Suprapubic skin (tissue), 4 donors: ENCODE measurements around the gene PRR33. TPM values are rescaled to one million over a fixed set of nuclear protein-coding genes. Genes with fewer than 3 reads are reported as not detected.

ENCODE experiments used
- DNase-seq, 2 donors: peaks; one replicate each; pipeline ENCODE4 v3.0.0-alpha.2; 2019; ENCODE audit warnings: low spot score in 2 of 2
- H3K27ac ChIP-seq: fragments of 200-600 bp; sonication (generic); one replicate; pipeline ENCODE4 v1.5.1; 2019
- H3K27me3 ChIP-seq: fragments of 200-600 bp; sonication (generic); one replicate; pipeline ENCODE4 v1.5.1; 2019
- H3K36me3 ChIP-seq: fragments of 200-600 bp; sonication (generic); one replicate; pipeline ENCODE4 v1.5.1; 2019
- H3K4me1 ChIP-seq: fragments of 200-600 bp; sonication (generic); one replicate; pipeline ENCODE4 v1.5.1; 2019
- H3K4me3 ChIP-seq: fragments of 200-600 bp; sonication (generic); one replicate; pipeline ENCODE4 v1.5.1; 2019; ENCODE audit warnings: mild to moderate bottlenecking
- H3K9me3 ChIP-seq: fragments of 200-600 bp; sonication (generic); one replicate; pipeline ENCODE4 v1.5.1; 2019
- EP300 ChIP-seq: sonication (generic); formaldehyde crosslinking; IDR thresholded peaks from one replicate; pipeline ENCODE4 v1.6.1; 2017; ENCODE audit warnings: antibody characterized with exemption
- POLR2A ChIP-seq, 2 donors: fragments of 450-650 bp; IDR thresholded peaks; one replicate each; pipeline ENCODE4 v1.6.1; 2017; ENCODE audit warnings: antibody characterized with exemption in 2 of 2, mild to moderate bottlenecking in 2 of 2, moderate library complexity in 2 of 2
- POLR2AphosphoS5 ChIP-seq, 3 donors: sonication (generic); formaldehyde crosslinking; IDR thresholded peaks; one replicate each; pipeline ENCODE4 v1.6.1; 2017; ENCODE audit warnings: antibody characterized with exemption in 3 of 3
- WGBS: methylation state at CpG from one replicate; pipeline ENCODE4 v1.1.5; 2018; 5-methylcytosine and 5-hydroxymethylcytosine counted together
- total RNA-seq, 4 donors: library from RNA; depleted of rRNA; stranded (reverse); fragments of >200 nt; gene quantifications; one replicate each; pipeline ENCODE4 v1.1.0, GENCODE V29; 2016
- TF ChIP-seq, protein P1 (sequence below), 2 donors: fragments of 200-600 bp in 1 of 2; fragments of 450-650 bp in 1 of 2; sonication (generic) in 1 of 2; IDR thresholded peaks; one replicate each; pipeline ENCODE4 v1.5.1; 2016 to 2019; ENCODE audit warnings: antibody characterized with exemption in 2 of 2, mild to moderate bottlenecking in 1 of 2, moderate library complexity in 1 of 2

Gene PRR33
- total RNA-seq, 4 donors from 2014 or later: not detected

DNA sequence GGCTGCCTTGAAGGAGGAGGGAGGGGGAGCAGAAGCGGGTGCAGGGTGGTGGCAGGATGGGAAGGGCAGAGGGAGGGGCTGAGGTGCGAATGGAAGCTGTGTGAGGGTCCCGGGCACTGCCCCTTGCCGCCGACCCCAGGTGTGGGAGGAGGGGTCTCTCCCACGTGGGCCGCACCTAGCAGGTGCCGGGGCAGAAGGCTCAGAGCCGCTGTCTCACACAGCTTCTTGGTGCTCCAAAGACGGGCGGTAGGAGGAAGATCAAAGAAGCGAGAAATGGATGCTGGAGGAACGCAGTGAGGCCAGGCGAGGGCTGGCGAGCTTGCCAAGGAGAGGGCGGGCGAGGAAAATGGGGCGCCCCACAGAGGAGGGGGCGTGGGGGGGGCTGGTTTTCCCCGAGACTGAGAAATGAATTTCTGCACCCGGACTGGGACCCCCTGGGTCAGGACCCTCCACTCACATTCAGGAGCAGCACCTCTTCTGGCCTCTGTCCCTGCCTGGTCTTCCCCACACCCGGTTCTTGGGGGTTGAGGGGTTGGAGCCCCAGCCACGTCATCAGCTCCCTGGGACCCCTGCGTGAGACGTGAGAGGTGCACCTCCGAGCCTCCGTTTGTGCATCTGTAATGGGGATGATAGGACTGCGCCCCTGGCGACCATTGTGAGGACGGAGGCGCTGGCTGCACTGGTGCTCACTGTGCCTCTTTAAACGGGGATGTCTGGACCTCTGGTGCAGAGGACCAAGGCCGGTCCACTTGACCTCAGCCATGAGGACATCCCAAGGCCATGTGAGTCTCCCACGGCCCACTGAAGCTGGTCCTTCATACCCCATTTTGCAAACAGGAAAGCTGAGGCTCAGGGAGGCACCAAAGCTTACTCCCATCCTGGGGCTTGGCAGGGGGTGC is 22.0 kb downstream of the PRR33 start:
- Histone ChIP-seq H3K9me3 (no peaks in the 10 kb centered on the region), H3K4me3 (peak overlapping the region; percentile 43), H3K27ac (peak overlapping the region; percentile 77), H3K27me3 (no peaks in the 10 kb centered on the region), H3K36me3 (no peaks in the 10 kb centered on the region), H3K4me1 (peaks cover 77% of the 10 kb centered on the region)
- TF ChIP-seq EP300: no peak
- TF ChIP-seq, protein P1, sequence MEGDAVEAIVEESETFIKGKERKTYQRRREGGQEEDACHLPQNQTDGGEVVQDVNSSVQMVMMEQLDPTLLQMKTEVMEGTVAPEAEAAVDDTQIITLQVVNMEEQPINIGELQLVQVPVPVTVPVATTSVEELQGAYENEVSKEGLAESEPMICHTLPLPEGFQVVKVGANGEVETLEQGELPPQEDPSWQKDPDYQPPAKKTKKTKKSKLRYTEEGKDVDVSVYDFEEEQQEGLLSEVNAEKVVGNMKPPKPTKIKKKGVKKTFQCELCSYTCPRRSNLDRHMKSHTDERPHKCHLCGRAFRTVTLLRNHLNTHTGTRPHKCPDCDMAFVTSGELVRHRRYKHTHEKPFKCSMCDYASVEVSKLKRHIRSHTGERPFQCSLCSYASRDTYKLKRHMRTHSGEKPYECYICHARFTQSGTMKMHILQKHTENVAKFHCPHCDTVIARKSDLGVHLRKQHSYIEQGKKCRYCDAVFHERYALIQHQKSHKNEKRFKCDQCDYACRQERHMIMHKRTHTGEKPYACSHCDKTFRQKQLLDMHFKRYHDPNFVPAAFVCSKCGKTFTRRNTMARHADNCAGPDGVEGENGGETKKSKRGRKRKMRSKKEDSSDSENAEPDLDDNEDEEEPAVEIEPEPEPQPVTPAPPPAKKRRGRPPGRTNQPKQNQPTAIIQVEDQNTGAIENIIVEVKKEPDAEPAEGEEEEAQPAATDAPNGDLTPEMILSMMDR (IDR thresholded peaks at IDR 0.05): peak in 1 of 2 donors; percentile 38
- 73% methylated on average over 30 of the region's 34 CpGs for WGBS
- no peak for DNase-seq

DNA sequence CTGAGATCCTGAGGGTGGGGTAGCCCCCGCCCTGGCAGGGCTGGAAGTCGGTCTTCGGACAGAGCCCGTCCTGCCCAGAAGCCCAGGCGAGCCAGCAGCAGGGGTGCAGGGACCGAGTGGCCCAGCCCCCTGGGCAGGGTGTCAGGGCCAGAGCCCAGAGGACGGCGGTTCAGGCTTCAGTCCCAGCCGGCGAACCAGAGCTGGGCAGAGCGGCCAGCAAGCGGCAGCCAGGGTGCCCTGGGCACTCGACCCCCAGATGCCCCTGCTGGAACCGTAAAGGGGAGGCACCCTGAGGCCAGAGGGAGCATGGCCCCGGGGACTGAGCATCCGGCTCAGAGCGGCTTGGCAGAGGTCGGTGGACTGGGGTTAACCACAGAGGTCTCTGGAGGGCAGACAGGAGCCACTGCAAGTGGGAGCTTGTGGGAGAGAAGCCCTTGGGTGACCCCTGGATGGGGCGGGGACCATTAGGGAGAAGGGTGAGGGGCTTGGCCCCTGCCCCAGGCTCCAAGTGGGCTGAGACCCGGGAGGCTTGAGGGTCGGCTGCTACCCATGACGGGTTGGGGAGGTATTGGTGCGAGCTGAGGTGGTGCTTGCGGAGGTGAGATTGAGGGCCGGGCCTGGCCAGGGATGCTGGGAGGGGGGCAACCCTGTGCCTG is 22.9 kb downstream of the PRR33 start:
- DNase-seq: no peak
- H3K4me3 ChIP-seq: peak overlapping the region; percentile 43
- H3K9me3 ChIP-seq: no peaks in the 10 kb centered on the region
- H3K27ac ChIP-seq: peak overlapping the region; percentile 22
- WGBS: 64% methylated on average over 9 of the region's 25 CpGs
- TF ChIP-seq POLR2A (IDR thresholded peaks at IDR 0.05) (no peak), POLR2AphosphoS5 (IDR thresholded peaks at IDR 0.05) (no peak), EP300 (no peak)
- TF ChIP-seq, protein P1 (IDR thresholded peaks at IDR 0.05): no peak
- peaks cover 80% of the 10 kb centered on the region for H3K4me1 ChIP-seq
- no peaks in the 10 kb centered on the region for H3K36me3 ChIP-seq
- no peaks in the 10 kb centered on the region for H3K27me3 ChIP-seq

DNA sequence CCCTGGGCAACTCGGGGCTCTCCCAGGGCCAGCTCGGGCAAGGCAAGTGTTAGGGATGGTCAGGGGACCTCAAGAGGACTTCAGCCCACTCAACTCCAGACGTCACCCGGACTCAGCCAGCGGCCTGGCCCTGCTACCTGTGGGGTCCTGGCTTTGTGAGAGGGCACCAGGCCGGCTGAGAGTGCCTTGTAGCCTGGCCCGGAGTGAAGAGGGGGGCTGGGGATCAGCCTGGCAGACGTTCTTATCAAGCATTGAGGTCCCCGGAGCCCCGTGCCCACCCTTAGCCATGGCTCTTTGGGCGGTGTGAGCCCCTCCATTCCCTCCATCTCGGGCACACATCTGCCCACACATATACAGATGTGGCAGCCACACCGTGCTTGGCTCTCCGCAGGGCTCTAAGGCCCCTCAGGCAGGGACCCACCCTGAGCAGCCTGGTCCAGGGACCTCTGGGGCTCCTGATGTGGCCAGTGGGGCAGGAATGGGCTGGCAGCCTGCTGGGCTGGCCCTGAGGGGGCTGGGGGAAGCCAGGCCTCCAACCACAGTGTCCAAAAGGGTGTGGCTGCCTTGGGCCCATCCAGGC is 23.5 kb downstream of the PRR33 start:
- Histone ChIP-seq H3K27me3 (no peaks in the 10 kb centered on the region), H3K9me3 (no peaks in the 10 kb centered on the region), H3K36me3 (no peaks in the 10 kb centered on the region), H3K4me3 (peak overlapping the region; percentile 43), H3K4me1 (peaks cover 81% of the 10 kb centered on the region), H3K27ac (peak overlapping the region; percentile 22)
- 78% methylated on average over 12 of the region's 14 CpGs for WGBS
- TF ChIP-seq, protein P1 (IDR thresholded peaks at IDR 0.05): no peak
- TF ChIP-seq POLR2A (IDR thresholded peaks at IDR 0.05) (no peak), EP300 (no peak), POLR2AphosphoS5 (IDR thresholded peaks at IDR 0.05) (no peak)
- no peak for DNase-seq

DNA sequence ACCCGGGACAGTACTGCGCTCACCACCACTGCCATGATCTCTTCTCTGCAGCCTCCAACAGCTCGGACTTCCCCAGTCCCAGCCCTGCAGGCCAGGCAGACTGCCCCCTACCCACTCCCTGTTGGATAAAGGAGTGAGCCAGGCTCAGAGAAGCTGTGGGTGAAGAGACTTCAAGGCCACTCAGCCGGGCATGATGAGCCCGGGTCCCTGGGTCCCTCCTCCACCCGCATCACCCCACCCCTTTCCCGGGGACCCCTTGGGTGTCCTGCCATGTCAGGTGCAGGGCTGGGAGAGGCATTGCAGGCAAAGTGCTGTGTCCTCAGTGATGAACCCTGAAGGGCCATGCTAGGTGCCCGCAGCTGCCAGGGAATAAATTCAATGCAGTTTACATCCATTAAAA is 24.3 kb downstream of the PRR33 start:
- no peak for DNase-seq
- Histone ChIP-seq H3K27me3 (no peaks in the 10 kb centered on the region), H3K9me3 (no peaks in the 10 kb centered on the region), H3K4me3 (no peak overlapping the region), H3K36me3 (no peaks in the 10 kb centered on the region), H3K4me1 (peaks cover 78% of the 10 kb centered on the region), H3K27ac (no peak overlapping the region)
- WGBS: 100% methylated on average over 1 of the region's 8 CpGs
- TF ChIP-seq, protein P1 (IDR thresholded peaks at IDR 0.05): no peak
- TF ChIP-seq POLR2AphosphoS5 (IDR thresholded peaks at IDR 0.05): no peak
- no peak for TF ChIP-seq POLR2A (IDR thresholded peaks at IDR 0.05)
- TF ChIP-seq EP300: no peak

DNA sequence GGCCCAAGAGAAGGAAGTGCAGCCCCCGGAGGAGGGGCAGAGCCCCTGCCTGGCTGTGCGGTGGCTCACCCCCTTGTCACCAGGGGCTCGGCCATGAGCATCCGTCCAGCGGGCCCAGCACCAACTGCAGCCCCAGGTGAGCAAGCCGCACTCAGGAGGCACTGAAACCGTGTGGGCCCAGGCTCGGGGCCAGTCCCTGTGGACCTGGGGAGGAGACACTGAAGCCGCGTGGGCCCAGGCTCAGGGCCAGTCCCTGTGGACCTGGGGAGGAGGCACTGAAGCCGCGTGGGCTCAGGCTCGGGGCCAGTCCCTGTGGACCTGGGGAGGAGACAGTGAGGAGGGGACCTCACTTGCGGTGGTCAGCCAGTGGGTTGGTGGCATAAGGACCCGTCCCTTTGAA is 24.9 kb downstream of the PRR33 start:
- peaks cover 72% of the 10 kb centered on the region for H3K4me1 ChIP-seq

More for the DNA sequence above, 24.9 kb downstream of the PRR33 start:
- WGBS: 87% methylated on average over 3 of the region's 15 CpGs
- H3K27me3 ChIP-seq: no peaks in the 10 kb centered on the region
- TF ChIP-seq, protein P1 (IDR thresholded peaks at IDR 0.05): no peak
- TF ChIP-seq POLR2AphosphoS5 (IDR thresholded peaks at IDR 0.05) (no peak), POLR2A (IDR thresholded peaks at IDR 0.05) (no peak), EP300 (no peak)
- no peaks in the 10 kb centered on the region for H3K9me3 ChIP-seq
- H3K27ac ChIP-seq: no peak overlapping the region
- no peaks in the 10 kb centered on the region for H3K36me3 ChIP-seq
- no peak for DNase-seq
- H3K4me3 ChIP-seq: no peak overlapping the region
